HuH-7 (cell line): ENCODE results near the gene KIDINS220.

Experiments used
- DNase-seq: peaks from one replicate; pipeline ENCODE4 v3.0.0; 2011; ENCODE audit warnings: low spot score

The KIDINS220 gene

GRCh38 chr2:8805278-8806210, 31.9 kb downstream of the KIDINS220 start:
- DNase-seq = no peak

- DNase-seq = no peak
These were observed 33.6 kb downstream of the KIDINS220 start for GRCh38 chr2:8803658-8804379.

DNA sequence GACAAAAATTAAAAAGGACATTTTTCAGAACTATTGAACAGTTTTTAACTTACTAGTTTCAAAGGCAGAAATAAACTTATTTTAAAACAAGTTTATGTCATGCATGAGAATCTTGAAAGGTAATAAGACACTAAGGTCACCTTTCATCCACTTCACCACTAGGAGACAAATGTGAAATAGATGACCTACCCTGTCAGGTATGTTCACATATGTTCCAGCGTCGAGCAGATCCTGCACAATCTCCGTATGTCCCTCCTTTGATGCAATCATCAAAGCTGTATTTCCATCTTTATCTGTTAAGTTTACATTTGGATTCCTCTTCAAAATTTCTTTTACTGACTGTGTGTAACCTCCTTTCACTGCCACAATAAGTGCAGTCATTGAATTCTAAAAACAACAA, 34.7 kb downstream of the KIDINS220 start:
- DNase-seq = no peak

DNA sequence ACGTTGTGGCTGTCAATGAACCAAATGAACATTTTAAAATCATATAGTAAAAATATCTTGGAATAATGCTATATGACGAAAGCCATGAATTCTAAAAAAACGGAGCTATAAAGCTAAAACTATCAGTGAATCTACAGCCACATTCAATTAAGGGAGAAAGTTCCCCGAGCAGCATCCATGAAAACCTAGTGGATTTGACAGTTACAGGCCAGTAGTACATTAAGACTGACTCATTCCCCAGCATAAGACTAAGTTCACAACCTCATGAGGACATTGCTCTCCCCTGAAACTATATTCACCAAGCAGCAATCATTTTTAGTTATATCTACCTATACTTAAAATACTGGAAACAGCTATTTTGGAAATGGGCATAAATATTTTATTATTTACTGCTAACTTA, 36.6 kb downstream of the KIDINS220 start:
- DNase-seq = no peak

DNA sequence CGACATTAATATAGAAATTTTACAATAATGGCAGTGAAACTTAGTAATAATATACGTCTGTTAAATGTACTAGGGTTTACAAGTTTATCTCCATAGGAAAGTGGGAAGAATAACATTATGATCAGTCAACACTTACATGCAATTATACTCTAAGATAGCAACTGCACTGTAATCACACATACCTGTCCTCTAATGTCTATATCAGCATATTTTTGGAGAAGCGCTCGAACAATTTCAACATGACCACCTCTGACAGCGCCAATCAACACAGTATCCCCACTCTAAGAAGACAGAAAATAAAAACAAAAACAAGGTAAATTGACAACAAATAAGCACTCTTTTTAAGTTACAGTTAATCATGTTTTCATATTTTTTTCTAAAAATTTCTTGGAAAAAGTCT, 37.2 kb downstream of the KIDINS220 start:
- no peak for DNase-seq

- DNase-seq = no peak
These were observed 38.4 kb downstream of the KIDINS220 start for GRCh38 chr2:8799004-8799403.

DNA sequence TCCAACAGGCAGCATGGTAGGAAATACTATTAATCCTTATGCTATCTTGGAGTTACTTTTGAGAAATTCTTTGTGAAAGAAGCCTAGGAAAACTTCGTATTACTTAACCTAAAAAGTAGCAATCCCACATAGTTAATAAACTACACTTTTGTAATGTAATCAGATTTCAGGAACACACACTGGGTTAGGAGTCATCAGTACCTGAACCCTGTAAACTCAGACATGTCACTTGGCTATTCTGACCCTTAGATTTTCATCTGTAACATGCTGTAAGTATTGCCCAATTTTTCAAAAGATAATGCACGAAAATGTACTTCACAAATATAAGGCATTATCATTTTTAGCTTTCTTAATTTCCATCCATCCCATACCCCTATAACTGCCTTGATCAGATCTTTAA, 39.0 kb downstream of the KIDINS220 start:
- no peak for DNase-seq

GRCh38 chr2:8797682-8798081, 39.7 kb downstream of the KIDINS220 start:
- DNase-seq = no peak

DNA sequence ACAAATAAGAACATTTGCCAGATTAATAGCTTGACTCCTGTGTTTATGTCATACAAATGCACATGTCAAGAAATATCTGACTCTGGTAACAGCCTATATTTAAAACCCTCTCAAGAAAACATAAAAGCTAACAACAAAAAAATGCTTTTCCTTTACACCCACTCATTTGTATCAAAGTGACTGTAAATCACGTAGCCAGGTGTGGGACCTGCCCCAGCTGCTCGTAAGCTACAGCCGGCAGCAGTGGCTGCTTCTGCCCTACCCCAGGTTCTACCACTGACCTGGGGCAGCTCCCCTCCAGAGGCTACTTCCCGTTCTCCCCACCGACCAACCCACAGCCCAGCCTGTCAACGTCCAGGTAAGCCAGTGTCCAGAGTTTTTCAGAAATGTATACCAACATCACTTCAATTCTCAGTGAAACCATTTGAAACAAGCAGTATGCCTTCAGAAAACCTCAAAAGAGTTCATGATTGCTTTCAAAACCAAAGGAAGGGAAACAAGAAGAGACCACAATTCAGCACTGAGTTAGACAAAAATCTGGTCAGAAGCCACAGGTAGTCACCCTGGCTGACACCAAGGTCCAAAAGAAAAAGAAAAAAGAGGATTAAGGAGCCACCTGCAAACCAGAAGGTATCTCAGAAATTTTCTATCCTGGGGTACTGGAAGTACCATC, 40.4 kb downstream of the KIDINS220 start:
- no peak for DNase-seq

DNA sequence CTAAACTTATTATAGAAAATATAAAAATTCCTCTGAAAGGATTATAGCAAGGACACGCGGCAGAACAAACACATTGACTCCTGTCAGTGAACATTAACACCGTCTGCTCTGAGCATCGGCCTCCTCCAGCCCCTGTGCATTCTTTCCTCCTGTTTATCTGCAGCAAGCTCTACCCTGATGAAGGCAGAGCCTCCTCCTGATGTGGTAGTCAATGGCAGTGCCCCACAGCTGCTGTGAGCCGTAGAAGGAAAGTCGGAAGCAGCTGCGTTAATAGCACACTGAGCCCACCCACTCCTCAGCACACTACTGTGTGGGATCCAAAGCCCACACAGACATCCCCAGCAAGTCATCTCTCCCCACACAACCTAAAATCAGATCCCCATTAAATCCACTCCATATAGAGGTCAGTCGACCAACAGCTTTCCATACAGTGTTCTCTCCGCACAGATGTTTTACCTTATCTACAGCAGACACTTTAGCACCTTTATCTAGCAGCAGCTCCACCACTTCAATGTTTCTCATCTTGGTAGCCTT, 41.0 kb downstream of the KIDINS220 start:
- DNase-seq = no peak

- no peak for DNase-seq
These were observed 42.2 kb downstream of the KIDINS220 start for GRCh38 chr2:8794923-8795825.

- no peak for DNase-seq
These were observed 46.7 kb downstream of the KIDINS220 start for GRCh38 chr2:8790739-8791162.

GRCh38 chr2:8786463-8786862, 51.0 kb downstream of the KIDINS220 start:
- DNase-seq = no peak

DNA sequence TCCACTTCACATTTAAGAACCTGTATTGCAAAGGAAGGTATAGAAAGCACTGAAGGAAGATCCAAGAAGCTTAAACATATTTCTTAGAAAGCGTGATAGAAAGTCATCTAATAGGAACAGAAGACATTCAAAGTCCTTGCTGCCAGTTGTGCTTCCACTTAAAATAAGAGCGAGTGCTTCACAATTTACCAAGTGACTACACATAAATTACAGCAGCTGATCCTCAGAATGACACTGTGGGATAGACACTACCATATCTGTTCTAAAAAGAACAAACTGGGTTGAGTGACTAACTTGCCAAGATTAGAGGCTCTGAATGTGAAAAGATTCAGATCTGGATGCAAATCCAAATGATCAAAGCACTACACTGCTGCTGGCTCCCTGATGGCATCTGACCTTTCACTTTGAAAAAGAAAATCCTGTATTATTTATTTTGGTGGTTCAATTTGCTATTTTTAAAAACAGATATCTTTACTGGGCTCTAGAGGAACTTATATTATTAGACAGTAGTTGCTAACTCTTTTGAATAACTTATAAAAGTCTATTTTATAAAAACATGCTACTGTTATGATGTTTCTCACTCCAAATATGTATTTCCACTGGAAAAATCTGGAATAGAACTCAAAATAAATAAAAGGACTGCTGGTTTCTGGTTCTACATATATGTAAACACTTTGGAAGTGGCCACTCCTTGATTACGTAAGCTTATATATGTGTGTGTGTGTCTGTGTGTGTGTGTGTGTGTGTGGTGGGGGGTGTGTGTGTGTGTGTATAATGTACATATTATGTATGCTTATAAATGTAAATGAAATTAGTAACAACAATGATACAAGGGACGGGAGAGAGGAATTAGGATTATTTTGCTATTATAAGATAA, 57.4 kb downstream of the KIDINS220 start:
- no peak for DNase-seq

DNA sequence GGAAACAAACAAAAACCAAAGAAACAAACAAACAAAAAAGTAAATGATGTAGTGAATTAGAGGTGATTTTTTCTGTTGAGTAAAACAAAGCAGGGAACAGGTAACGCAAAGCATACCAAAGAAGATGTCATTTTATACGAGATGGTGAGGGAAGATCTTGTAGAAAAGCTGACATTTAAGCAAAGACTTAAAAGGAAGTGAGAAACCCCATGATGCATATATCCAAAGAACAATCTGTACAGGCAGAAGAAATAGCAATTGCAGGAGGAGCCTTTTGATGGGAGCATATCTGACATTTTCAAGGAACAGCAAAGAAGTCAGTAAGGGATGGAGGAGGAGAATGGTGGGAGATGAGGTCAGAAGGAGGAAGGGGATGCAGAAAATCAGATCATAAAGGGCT, 63.0 kb downstream of the KIDINS220 start:
- DNase-seq = no peak

- no peak for DNase-seq
These were observed 70.1 kb downstream of the KIDINS220 start for GRCh38 chr2:8767324-8767723.

- DNase-seq = peak; percentile 10
These were observed 75.8 kb downstream of the KIDINS220 start for GRCh38 chr2:8761529-8762164.

DNA sequence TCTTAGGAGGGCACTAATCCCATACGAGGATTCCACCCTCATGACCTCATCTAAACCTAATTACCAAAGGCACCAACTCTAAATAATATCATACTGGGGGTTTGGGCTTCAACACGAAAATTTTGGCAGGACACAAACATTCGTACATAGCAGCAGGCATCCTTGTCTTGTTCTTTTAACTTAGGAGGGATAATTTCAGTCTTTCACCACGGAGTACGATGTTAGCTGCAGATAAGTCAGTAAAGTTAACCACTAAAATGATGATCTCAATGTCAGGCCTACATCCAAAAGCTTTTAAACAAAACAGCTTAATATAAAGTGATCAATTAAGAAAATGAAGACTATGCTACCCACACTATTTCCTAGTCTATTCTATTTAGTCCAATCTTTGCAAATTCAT, 80.7 kb downstream of the KIDINS220 start:
- no peak for DNase-seq

GRCh38 chr2:8756230-8756629, 81.2 kb downstream of the KIDINS220 start:
- no peak for DNase-seq
